Hepatocyte (in vitro differentiated cells): ENCODE data around the gene TMEM35A. TPM values are rescaled to one million over a fixed set of nuclear protein-coding genes. Genes with fewer than 3 reads are reported as not detected.

Experiments
- DNase-seq: peaks from one replicate; pipeline ENCODE4 v3.0.0-alpha.2; 2016; ENCODE audit warnings: low spot score
- H2AFZ ChIP-seq: fragments of 200-600 bp; sonication (generic); 2 replicates; pipeline ENCODE4 v1.6.0; 2016; ENCODE audit warnings: antibody characterized with exemption, mild to moderate bottlenecking
- H3K27ac ChIP-seq: fragments of 200-600 bp; sonication (generic); 2 replicates; pipeline ENCODE4 v1.5.1; 2016; ENCODE audit warnings: mild to moderate bottlenecking
- H3K27me3 ChIP-seq: fragments of 200-600 bp; sonication (generic); 2 replicates; pipeline ENCODE4 v1.6.1; 2016
- H3K36me3 ChIP-seq: fragments of 200-600 bp; sonication (generic); replicated peaks from 2 replicates; pipeline ENCODE4 v1.5.1; 2016; ENCODE audit warnings: low read depth; ENCODE audit not compliant: insufficient read depth
- H3K4me1 ChIP-seq: fragments of 200-600 bp; sonication (generic); 2 replicates; pipeline ENCODE4 v1.5.1; 2016; ENCODE audit warnings: mild to moderate bottlenecking, moderate library complexity; ENCODE audit not compliant: insufficient read depth
- H3K4me2 ChIP-seq: fragments of 200-600 bp; sonication (generic); 2 replicates; pipeline ENCODE4 v1.6.0; 2016
- H3K4me3 ChIP-seq: fragments of 200-600 bp; sonication (generic); 2 replicates; pipeline ENCODE4 v1.5.1; 2016; ENCODE audit warnings: mild to moderate bottlenecking
- H3K79me2 ChIP-seq: fragments of 200-600 bp; sonication (generic); 2 replicates; pipeline ENCODE4 v1.6.0; 2017; ENCODE audit warnings: mild to moderate bottlenecking
- H3K9me2 ChIP-seq: fragments of 200-600 bp; sonication (generic); replicated peaks from 2 replicates; pipeline ENCODE4 v1.6.0; 2017; ENCODE audit warnings: mild to moderate bottlenecking; ENCODE audit not compliant: insufficient read depth
- H3K9me3 ChIP-seq: fragments of 200-600 bp; sonication (generic); 2 replicates; pipeline ENCODE4 v1.5.1; 2016; ENCODE audit warnings: low read depth, mild to moderate bottlenecking
- H4K20me1 ChIP-seq: fragments of 200-600 bp; sonication (generic); 2 replicates; pipeline ENCODE4 v1.6.0; 2016; ENCODE audit warnings: mild to moderate bottlenecking; ENCODE audit not compliant: insufficient read depth, poor library complexity, severe bottlenecking
- CTCF ChIP-seq: fragments of 200-600 bp; sonication (generic); IDR thresholded peaks from 2 replicates; pipeline ENCODE4 v1.5.1; 2016; ENCODE audit warnings: antibody characterized with exemption, mild to moderate bottlenecking; ENCODE audit not compliant: poor library complexity
- EZH2 ChIP-seq: fragments of 200-600 bp; sonication (generic); IDR thresholded peaks from 2 replicates; pipeline ENCODE4 v1.6.1; 2016; ENCODE audit warnings: antibody characterized with exemption, mild to moderate bottlenecking, borderline replicate concordance
- EZH2phosphoT487 ChIP-seq: fragments of 200-600 bp; sonication (generic); IDR thresholded peaks from one replicate; pipeline ENCODE4 v1.6.1; 2018; ENCODE audit warnings: antibody characterized with exemption, mild to moderate bottlenecking, low read depth, moderate library complexity; ENCODE audit not compliant: unreplicated experiment, severe bottlenecking
- WGBS: methylation state at CpG from one replicate; pipeline ENCODE4 v1.1.6; 2016; ENCODE audit warnings: low lambda C conversion rate; ENCODE audit errors: missing lambda C conversion rate; 5-methylcytosine and 5-hydroxymethylcytosine counted together
- polyA plus RNA-seq: library from polyadenylated mRNA; unstranded; fragments of >200 nt; fragmentation: Nextera tagmentation; extraction: Ambion mirVana; gene quantifications from 2 replicates; pipeline ENCODE4 v1.2.1, GENCODE V29; 2016
- total RNA-seq: library from RNA; depleted of rRNA; stranded (reverse); fragments of >200 nt; gene quantifications from 2 replicates; pipeline ENCODE4 v1.2.3, GENCODE V29; 2014

Gene TMEM35A
- 2.0 and 2.6 TPM in 2 replicates for total RNA-seq
- polyA plus RNA-seq = 2.5 and 2.9 TPM in 2 replicates

GRCh38 chrX:101078716-101079598 lies at the start of gene TMEM35A:
TMEM35A (plus strand) TSS chrX:101078879; CDS start chrX:101079003, 124 bp downstream.
- H3K4me3 ChIP-seq = peak within 1 kb of the TSS; percentile 45
- peak within 1 kb of the TSS; percentile 56 for H2AFZ ChIP-seq
- WGBS = 33% methylated on average over 23 of the region's 23 CpGs

GRCh38 chrX:101029665-101030064 lies 49.0 kb upstream of the TMEM35A start:
- H3K4me2 ChIP-seq = no peak overlapping the region
- H3K36me3 ChIP-seq = no peaks in the 10 kb centered on the region
- H3K79me2 ChIP-seq = no peaks in the 10 kb centered on the region
- H3K4me3 ChIP-seq = no peak overlapping the region
- no peak for DNase-seq
- H4K20me1 ChIP-seq = no peaks in the 10 kb centered on the region
- no peaks in the 10 kb centered on the region for H3K27me3 ChIP-seq
- H2AFZ ChIP-seq = no peak overlapping the region
- TF ChIP-seq EZH2 = no peak
- TF ChIP-seq EZH2phosphoT487 = no peak
- TF ChIP-seq CTCF = no peak
- 92% methylated on average over 1 of the region's 1 CpG for WGBS
- no peaks in the 10 kb centered on the region for H3K9me3 ChIP-seq
- no peaks in the 10 kb centered on the region for H3K4me1 ChIP-seq
- no peak overlapping the region for H3K27ac ChIP-seq
- no peaks in the 10 kb centered on the region for H3K9me2 ChIP-seq

More at GRCh38 chrX:101078716-101079598, at the start of gene TMEM35A:
- Histone ChIP-seq H3K4me1 (no peaks in the 10 kb centered on the region), H3K4me2 (peak within 1 kb of the TSS; percentile 77), H3K36me3 (no peaks in the 10 kb centered on the region), H3K27ac (no peak within 1 kb of the TSS), H3K79me2 (no peaks in the 10 kb centered on the region), H4K20me1 (no peaks in the 10 kb centered on the region), H3K27me3 (no peaks in the 10 kb centered on the region), H3K9me2 (no peaks in the 10 kb centered on the region), H3K9me3 (no peaks in the 10 kb centered on the region)
- TF ChIP-seq EZH2 (no peak), EZH2phosphoT487 (no peak), CTCF (no peak)
- DNase-seq = peak; percentile 26

GRCh38 chrX:101037231-101037630 lies 41.4 kb upstream of the TMEM35A start:
- Histone ChIP-seq H3K27me3 (no peaks in the 10 kb centered on the region), H2AFZ (no peak overlapping the region), H3K79me2 (no peaks in the 10 kb centered on the region), H3K4me2 (no peak overlapping the region), H3K9me2 (no peaks in the 10 kb centered on the region), H4K20me1 (no peaks in the 10 kb centered on the region), H3K9me3 (no peaks in the 10 kb centered on the region), H3K4me3 (no peak overlapping the region), H3K4me1 (no peaks in the 10 kb centered on the region), H3K36me3 (no peaks in the 10 kb centered on the region), H3K27ac (no peak overlapping the region)
- TF ChIP-seq EZH2phosphoT487 (no peak), CTCF (no peak), EZH2 (no peak)
- no peak for DNase-seq
